Activated CD4-positive, alpha-beta T cell treated with anti-CD3 and anti-CD28 coated beads, Interleukin-2, amount 50 U/mL, for 48 hours (primary cell): Measurements from ENCODE around the gene MADD.

ENCODE experiments used
- DNase-seq, 2 experiments: peaks; one replicate each; pipeline ENCODE4 v3.0.0-alpha.2; 2020

The MADD gene

DNA sequence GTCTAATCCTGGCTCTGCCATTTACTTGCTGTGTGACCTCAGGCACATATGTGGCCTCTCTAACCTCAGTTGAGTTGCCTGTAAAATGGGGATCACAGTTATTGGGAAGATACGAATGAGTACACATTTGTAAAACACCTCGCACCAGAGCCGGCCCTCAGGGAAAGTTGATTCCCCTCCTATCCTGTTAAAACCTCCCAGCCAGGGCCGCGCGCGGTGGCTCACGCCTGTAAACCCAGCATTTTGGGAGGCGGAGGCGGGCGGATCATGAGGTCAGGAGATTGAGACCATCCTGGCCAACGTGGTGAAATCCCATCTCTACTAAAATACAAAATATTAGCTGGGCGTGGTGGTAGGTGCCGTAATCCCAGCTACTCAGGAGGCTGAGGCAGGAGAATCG lies 90.4 kb downstream of the MADD start:
- no peak for DNase-seq

GRCh38 chr11:47361419-47361818 lies 91.5 kb downstream of the MADD start:
- no peak for DNase-seq

DNA sequence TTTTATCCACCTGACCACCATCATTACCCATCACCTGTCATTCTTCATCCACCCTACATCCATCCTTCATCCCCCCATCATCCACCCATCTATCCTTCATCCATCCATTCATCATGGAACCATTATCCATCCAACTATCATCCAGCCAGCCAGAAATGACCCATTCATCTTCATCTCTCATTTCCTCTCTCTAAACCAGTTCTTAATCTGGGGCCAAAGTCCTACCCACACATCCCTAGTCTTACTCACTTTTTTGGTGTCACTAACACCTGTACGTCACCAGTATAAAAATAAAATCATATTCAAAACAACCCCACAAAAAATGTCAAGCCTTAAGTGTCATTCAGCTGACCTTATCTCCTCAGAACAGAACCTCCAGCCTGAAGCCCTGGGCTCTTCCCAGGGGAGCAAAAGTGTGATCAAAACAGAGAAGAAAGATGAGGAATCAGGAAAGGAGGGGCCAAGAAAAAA lies 96.1 kb downstream of the MADD start:
- no peak for DNase-seq

GRCh38 chr11:47369676-47370075 lies 99.7 kb downstream of the MADD start:
- no peak for DNase-seq

DNA sequence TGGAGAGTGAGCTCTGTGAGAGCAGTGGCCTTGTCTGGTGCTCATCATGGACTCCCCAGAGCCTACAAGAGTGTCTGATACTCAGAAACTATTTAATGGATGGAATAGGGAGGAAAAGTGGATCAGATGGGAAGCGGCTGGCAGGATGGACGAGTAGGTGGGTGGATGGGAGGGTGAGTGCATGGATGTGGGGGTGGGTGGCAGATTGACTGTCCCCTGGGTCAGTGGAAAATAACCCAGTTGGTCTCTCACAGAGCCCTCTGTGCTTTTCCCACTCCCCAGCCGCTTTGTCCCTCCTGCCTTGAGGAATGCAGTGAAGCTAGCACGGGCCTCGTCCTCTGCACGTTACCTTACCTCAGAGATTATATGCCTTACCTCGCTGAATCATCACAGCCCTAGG lies 102.5 kb downstream of the MADD start:
- no peak for DNase-seq

GRCh38 chr11:47373876-47374719 lies 104.2 kb downstream of the MADD start:
- DNase-seq = peak; percentile 92

DNA sequence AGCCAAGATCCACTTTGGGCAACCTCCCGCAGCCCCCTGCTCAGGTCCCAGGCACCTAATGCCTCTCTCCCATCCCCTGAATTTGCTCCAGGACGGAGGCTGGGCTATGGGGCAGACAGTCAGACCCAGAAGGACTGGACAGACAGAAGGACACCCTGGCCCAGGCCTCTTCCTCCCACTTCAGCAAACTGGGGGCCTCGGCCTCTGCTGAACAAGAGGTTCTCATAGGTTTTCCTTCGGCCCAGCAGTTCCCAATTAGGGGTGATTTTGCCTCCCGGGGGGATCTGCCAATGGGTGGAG lies 104.7 kb downstream of the MADD start:
- DNase-seq = no peak

- no peak for DNase-seq
Observed at GRCh38 chr11:47375020-47375419, 105.1 kb downstream of the MADD start.

DNA sequence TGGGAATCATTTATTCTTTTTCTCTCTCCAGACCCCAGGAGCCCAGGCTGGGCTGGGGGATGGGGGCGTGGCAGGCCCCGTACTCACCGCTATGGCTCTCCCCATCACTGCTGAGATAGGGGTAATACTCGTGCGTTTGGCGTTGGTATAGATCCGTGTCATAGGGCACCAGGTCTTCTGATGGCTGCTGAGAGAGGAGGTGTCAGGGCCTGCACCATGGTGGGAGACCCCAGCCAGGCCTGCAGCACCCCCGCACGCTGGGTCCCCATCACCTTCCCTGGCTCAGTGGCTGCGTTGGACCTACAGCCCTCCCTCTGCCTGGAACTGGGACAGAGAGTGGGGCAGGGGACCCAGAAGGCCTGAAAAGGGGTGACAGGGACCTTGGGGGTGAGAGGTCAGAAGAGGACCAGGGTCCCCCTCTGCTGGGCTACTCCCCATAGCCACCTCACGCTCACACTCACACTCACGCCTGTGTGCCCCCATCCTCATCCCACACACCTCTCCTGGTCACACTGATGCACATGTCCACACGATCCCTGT lies 105.7 kb downstream of the MADD start:
- no peak for DNase-seq

- no peak for DNase-seq
Observed at GRCh38 chr11:47376107-47376524, 106.2 kb downstream of the MADD start.

DNA sequence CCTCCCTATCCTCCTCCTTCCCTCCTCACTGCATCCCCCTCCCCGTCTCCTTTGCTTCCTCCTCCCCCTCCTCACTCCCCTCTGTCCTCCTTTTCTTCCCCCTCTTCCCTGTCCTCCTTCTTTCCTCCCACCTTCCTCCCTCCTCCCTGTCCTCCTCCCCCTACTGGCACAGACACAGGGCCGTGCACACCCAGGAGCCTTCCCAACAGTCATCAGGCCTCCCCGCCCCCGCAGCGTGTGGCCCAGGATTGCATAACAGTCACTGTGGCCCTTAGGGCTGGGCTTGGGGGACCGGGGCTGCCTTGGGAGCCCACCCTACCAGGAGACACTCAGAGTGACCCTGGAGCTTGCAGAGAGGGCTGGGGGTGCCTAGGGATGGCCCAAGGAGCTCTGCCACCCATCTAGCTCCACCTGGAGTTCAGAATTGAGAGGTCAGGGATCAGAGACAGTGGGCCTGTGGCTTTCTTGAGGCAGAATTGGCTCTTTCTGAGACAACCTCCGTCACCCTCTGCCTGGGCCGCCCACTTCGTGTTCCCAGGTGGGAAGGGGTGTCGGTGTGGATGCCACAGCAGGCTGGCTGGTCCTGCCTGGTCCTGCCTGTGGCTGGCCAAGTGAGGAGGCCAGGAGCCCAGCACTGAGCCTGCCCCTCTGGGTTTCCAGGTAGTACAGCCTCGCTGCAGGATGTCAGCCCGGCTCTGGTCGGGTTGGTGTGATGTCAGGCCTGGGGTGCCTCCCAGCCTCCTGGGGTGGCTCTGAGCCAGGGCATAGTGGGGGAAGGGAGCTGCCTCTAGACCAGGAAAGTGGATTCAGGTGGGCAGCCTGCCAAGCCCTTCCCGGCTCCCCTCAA lies 106.8 kb downstream of the MADD start:
- DNase-seq = no peak

GRCh38 chr11:47377571-47378009 lies 107.7 kb downstream of the MADD start:
- no peak for DNase-seq

DNA sequence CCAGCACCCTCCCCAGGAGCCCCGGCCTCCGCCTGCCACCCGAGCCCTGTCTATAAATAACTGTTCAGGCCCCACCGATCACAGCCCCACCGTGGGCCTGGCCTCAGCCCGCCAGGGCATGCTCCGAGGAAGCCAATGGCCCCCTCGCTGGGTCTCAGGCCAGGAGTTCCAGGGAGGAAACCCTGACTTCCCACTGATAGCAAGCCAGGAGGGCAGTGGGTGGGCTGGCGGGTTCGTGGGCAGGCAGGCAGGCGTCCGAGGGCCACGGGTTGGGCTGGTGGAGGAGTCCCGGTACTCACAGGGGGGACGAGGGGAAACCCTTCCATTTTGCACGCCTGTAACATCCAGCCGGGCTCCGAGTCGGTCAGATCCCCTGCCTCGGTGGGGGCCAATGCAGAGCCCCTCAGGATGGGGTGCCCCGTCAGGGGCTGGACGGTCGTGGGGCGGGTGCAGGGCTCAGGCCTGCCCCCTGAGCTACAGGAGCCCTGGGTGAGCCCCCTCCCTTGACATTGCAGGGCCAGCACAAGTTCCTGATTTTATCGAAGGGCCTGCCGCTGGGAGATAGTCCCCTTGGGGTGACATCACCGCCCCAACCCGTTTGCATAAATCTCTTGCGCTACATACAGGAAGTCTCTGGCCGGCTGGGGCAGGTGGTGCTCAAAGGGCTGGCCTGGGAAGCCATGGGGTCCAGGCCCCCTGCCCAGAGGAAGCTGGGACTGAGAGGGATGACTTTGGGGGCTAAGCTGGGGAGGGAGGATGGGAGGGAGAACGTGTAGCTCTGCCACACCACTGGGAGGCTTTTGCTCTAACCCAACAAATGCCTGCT lies 108.3 kb downstream of the MADD start, which contains the start of gene SPI1:
Gene SPI1 (minus strand): TSS at position 538 of the 826 bp plus-strand sequence. CDS start 194 bp downstream, at position 344.
- DNase-seq = no peak

DNA sequence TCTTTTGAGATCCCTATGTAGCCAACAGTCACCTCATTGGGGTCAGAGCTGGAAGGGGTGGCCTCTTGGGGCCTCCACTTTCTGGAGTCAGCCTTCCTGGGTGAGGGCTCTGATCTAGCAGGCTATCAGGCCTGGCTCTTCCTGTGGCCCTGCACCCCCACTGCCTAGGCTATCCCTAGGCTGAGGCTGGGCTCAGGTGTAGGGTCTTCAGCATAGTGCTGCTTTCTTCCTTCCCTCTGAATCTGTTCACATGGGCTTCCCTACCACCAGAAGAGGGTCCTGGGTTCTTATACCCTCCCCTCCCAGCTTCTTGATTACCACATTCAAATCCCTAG lies 108.9 kb downstream of the MADD start:
- no peak for DNase-seq

DNA sequence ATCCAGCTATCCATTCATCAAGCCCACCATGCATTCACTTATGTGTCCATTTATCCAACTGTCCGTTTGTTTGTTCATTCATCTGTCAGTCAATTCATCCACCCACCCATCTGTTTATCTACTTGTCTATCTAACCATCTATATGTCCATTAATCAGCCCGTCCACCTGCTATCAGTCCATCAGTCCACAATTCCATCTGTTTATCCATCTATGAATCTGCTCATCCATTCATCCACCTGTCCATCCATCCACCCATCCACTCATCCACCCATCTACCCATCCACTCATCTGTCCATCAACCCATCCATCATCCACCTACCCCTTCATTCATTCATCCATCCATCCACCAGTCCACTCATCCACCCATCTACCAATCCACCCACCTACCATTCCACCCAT lies 109.4 kb downstream of the MADD start:
- no peak for DNase-seq
